K562 (cell line): Measurements from ENCODE around the gene CYSTM1.

ENCODE experiments used
- BRCA1 ChIP-seq, 2 experiments: fragments of 450-650 bp in 1 of 2; sonication (generic) in 1 of 2; formaldehyde crosslinking in 1 of 2; IDR thresholded peaks; 2 replicates each; pipeline versions ENCODE4 v1.5.0 to v1.6.1; 2017 to 2020; ENCODE audit warnings: mild to moderate bottlenecking in 1 of 2, missing genetic modification reagents in 1 of 2
- POLR2AphosphoS5 ChIP-seq: IDR thresholded peaks from 2 replicates; pipeline ENCODE4 v1.6.1; 2011; ENCODE audit warnings: mild to moderate bottlenecking, low read depth, low read length, moderate library complexity; ENCODE audit not compliant: control insufficient read depth, insufficient read depth
- RAD51 ChIP-seq: fragments of 450-650 bp; IDR thresholded peaks from 2 replicates; pipeline ENCODE4 v1.7.1; 2016; ENCODE audit warnings: low read depth, mild to moderate bottlenecking, borderline replicate concordance
- YY1 ChIP-seq, 3 experiments: IDR thresholded peaks; 2 replicates each; pipeline ENCODE4 v1.6.1; 2011; ENCODE audit warnings: low read length in 2 of 3, mild to moderate bottlenecking in 2 of 3, moderate library complexity in 2 of 3, borderline replicate concordance in 1 of 3, control low read depth in 1 of 3, low read depth in 1 of 3; ENCODE audit not compliant: insufficient read depth in 3 of 3, insufficient replicate concordance in 2 of 3, control insufficient read depth in 1 of 3, insufficient read length in 1 of 3; ENCODE audit errors: extremely low read depth in 1 of 3

DNA sequence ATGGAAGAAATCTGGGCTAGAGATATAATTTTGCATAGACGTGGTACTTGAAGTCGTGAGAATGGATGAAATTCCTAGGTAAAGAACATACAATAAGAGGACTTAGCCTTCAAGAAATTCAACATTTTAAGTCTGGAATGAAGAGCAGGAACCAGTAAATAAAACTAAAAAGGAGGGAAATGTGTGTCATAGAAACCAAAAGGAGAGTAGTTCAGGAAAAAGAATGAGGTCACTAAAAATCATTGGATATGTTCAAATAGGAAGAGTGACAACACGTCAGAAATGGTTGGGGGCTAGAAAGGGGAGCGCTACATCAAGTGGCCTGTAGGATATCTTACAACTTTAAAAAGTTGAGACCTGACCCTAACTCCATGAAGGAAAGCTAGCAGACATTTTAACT lies 83.9 kb downstream of the CYSTM1 start:
- TF ChIP-seq RAD51 (no peak), YY1 (IDR thresholded peaks at IDR 0.05; ENCODE audit: borderline replicate concordance in 1 of 3, control insufficient read depth in 1 of 3, extremely low read depth in 1 of 3, insufficient read depth in 3 of 3, insufficient read length in 1 of 3, insufficient replicate concordance in 2 of 3, low read depth in 1 of 3, low read length in 2 of 3) (no peak), POLR2AphosphoS5 (no peak), BRCA1 (IDR thresholded peaks at IDR 0.05) (no peak), BRCA1 (CRISPR knock-in tag; IDR thresholded peaks at IDR 0.05) (no peak)
